Measurements from ENCODE around the gene GMEB2. TPM values are rescaled to one million over a fixed set of nuclear protein-coding genes. Genes with fewer than 3 reads are reported as not detected.

The GMEB2 gene
- total and polyA plus RNA-seq, 11 donors: 4.3 to 10.0 (median 6.1) TPM

DNA sequence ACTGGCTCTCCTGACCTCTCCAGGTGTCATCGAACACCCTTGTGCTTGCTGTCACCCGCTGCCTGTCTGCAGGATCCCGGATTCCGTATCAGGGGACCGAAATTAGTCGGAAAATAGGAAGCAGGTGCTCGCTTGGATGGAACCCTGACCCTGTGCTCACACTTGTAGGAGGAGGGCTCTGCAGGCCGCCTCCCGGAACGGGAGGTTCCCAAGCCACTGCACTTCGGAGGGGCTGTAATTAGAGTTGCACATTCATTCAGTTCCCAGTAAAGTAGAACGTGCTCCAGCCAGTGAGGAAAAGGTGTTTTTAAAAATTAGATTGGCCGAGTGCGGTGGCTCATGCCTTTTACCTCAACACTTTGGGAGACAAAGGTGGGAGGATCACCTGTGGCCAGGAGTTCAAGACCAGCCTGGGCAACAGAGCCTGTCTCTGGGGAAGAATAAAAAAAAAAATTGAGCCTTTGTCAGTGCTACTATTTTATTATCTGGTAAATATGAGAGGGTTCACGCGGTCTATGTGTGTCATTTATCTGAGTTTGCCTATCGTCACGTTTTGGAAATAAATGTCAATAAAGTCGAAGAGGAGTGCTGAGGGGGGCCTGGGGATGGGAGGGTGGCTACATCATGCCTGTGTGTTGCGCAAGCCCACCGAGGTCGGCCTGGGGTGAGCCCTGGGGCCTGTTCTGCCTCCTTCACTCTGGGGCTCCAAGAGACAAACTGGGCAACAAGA lies 1.5 kb upstream of the GMEB2 start:
- TF ChIP-seq POLR2A (IDR thresholded peaks at IDR 0.05): no peak
- TF ChIP-seq CTCF (IDR thresholded peaks at IDR 0.05): no peak
- peak overlapping the region; percentile 58 to 99 (median 88) for H3K4me3 ChIP-seq
- peaks cover 0 to 39% (median 15%) of the 10 kb centered on the region in 12 donors for H3K4me1 ChIP-seq
- no peaks in the 10 kb centered on the region for H3K27me3 ChIP-seq
- H3K36me3 ChIP-seq: no peaks in the 10 kb centered on the region
- DNase-seq: peak; percentile 63 to 77 (median 67)
- intact Hi-C loops (cut with DNase I): loop anchor here in 1 of 10 donors (10.0 kb wide), 1 partner anchor 236 kb away; the partner anchor contains the start of genes ABHD16B and TPD52L2
- WGBS, 4 donors: 23 to 42% (median 30%) methylated on average over 22 of the region's 22 CpGs
- no peaks in the 10 kb centered on the region for H3K9me3 ChIP-seq
- peak; percentile 48 to 73 (median 66) for ATAC-seq
- H3K27ac ChIP-seq: peak overlapping the region in 11 of 12 donors; percentile 66 to 99 (median 94)

- TF ChIP-seq POLR2A (IDR thresholded peaks at IDR 0.05) (no peak), CTCF (IDR thresholded peaks at IDR 0.05) (no peak)
- peak overlapping the region; percentile 88 to 99 (median 97) for H3K27ac ChIP-seq
- 10 to 29% (median 16%) methylated on average over 23 to 28 of the region's 28 CpGs for WGBS, 4 donors
- peaks cover 0 to 5% (median 0%) of the 10 kb centered on the region in 9 donors for H3K36me3 ChIP-seq
- no peaks in the 10 kb centered on the region for H3K9me3 ChIP-seq
- peaks cover 0 to 33% (median 15%) of the 10 kb centered on the region in 12 donors for H3K4me1 ChIP-seq
- H3K4me3 ChIP-seq: peak overlapping the region; percentile 58 to 99 (median 88)
- ATAC-seq (peak; percentile 8 to 19 (median 11)), DNase-seq (peak in 3 of 5 donors; percentile 29 to 71 (median 42))
- H3K27me3 ChIP-seq: no peaks in the 10 kb centered on the region
- intact Hi-C loops (cut with DNase I): loop anchor here in 3 of 10 donors (2.0 to 10.0 kb wide), 4 partner anchors 13 to 237 kb away; partner anchors contain the start of genes ABHD16B (in 1 of the 3), RTEL1 (in 1 of the 3) and TPD52L2 (in 1 of the 3)
Observed at GRCh38 chr20:63627751-63628245, 897 bp upstream of the GMEB2 start.

GRCh38 chr20:63627129-63627750 lies 339 bp upstream of the GMEB2 start:
- Histone ChIP-seq H3K27ac (peak overlapping the region; percentile 88 to 99 (median 97)), H3K9me3 (no peaks in the 10 kb centered on the region), H3K4me1 (peaks cover 0 to 33% (median 15%) of the 10 kb centered on the region in 12 donors), H3K36me3 (peaks cover 0 to 7% (median 0%) of the 10 kb centered on the region in 9 donors), H3K27me3 (no peaks in the 10 kb centered on the region), H3K4me3 (peak overlapping the region; percentile 58 to 99 (median 88))
- intact Hi-C loops (cut with DNase I): loop anchor here in 3 of 10 donors (2.0 to 10.0 kb wide), 4 partner anchors 14 to 238 kb away; partner anchors contain the start of genes ABHD16B (in 1 of the 3), RTEL1 (in 1 of the 3) and TPD52L2 (in 1 of the 3)
- 0 to 1% (median 0%) methylated on average over 38 to 68 of the region's 68 CpGs for WGBS, 4 donors
- peak in 1 of 2 donors; percentile 81 for TF ChIP-seq POLR2A (IDR thresholded peaks at IDR 0.05)
- TF ChIP-seq CTCF (IDR thresholded peaks at IDR 0.05): no peak
- DNase-seq (peak; percentile 94 to 98 (median 96)), ATAC-seq (peak; percentile 84 to 93 (median 92))
